ENCODE data around the gene NDUFAF2.

Gene NDUFAF2

DNA sequence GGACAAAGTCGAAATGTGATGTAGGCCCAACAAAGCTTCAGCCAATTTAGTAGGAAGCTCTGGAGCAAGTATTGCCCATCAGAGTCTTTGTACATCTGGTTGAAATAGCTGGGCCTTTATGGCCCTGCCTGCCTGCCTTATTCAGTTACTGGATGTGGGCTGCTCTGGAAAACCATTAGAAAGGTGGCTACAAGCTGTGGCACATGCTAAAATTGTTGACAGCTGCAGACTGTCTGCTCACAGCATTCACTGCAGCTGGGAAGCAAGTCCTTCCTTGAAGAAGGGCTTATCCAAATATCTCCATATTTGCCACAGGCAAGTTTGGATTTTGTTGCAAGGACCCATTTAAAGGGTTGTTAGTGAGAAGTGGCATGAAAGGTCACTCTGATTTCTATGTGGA, 192.8 kb downstream of the NDUFAF2 start:
- DNase-seq: no peak

DNA sequence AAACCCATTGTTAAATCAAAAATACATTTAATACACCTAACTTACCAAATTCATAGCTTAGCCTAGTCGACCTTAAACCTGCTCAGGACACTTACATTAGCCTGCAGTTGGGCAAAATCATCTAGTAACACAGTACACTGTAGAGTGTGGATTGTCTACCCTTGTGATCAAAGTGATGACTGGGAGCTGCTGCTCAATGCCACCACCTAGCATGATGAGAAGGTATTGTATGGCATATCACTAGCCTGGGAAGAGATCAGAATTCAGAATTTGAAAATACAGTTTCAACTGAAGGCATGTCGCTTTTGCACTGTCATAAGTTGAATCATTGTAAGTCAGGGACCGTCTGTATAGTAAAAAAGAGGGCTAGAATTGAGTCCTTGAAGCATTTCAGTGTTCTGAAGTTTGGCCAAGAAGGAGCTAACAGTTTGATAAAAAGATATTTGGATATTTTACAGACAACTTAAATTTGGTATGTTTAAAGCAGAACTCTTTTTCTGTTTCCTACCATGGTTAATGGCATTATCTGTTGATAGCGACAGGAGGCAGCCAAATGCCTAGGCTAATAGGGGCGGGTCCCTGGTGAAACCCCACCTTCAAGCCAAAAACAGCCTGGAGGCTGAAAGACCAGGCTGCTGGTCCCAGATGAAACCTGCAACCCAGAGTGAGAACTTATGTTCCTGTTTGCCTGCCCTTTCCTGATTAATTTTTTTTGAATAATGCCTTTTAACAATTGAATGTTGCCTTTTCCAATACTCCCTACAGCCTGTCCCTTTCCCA, 194.3 kb downstream of the NDUFAF2 start:
- no peak for DNase-seq

- DNase-seq: no peak
These were observed 194.9 kb downstream of the NDUFAF2 start for GRCh38 chr5:61139931-61140330.

GRCh38 chr5:61141801-61142200, 196.8 kb downstream of the NDUFAF2 start:
- no peak for DNase-seq

GRCh38 chr5:61142391-61142790, 197.4 kb downstream of the NDUFAF2 start:
- no peak for DNase-seq

DNA sequence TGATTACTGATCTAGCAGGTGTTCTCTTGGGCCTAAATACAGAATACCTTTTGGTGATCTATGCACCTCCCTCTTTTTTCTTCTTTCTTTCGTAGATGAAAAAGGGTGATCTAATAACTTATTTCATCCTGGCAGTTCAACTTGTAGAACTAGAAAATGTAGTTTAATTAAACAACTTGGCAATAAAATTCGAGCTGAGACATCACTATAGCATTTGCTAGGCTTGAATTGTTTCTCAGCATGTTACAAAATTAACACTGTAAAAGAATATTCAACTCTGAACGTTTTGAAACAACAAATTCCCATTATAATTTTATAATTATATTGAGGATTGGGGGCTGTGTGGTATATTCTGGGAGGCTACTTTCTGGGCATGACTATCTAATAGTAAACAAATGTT, 197.8 kb downstream of the NDUFAF2 start:
- no peak for DNase-seq

DNA sequence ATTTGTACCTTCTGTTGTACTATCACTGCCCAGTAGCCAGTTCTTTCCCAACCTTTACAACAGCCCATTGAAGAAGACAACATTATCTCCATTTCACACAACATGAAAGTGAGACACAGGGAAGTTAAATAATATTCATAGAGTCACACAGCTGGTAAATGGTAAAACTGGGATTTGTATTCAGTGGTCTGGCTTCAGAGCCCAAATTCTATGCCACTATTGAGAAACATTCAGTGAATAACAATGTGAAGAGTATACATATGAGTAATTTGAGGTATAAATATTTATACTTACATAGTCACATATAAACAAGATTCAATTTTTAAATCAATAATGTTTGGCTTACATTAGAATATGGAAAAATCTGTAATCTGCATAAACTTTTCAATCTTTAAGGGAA, 203.5 kb downstream of the NDUFAF2 start:
- DNase-seq: no peak

DNA sequence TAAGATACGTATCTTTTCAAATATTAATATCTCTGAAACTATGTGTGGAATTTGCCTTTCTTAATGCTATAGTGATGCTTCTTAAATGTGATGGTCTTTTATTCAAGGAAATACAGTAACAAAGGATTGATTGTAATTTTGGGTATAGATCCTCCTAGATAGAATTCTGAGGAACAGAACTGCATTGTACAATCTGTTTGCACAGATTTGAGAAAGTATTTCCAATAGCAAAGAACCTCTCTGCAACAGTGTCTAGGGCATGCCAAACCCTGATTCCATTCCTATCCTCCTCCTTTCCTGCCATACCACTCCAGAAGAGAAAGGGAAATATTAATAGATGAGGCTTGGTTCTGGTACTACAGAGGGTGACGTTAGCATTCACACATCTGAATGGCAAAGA, 206.9 kb downstream of the NDUFAF2 start:
- DNase-seq: no peak

DNA sequence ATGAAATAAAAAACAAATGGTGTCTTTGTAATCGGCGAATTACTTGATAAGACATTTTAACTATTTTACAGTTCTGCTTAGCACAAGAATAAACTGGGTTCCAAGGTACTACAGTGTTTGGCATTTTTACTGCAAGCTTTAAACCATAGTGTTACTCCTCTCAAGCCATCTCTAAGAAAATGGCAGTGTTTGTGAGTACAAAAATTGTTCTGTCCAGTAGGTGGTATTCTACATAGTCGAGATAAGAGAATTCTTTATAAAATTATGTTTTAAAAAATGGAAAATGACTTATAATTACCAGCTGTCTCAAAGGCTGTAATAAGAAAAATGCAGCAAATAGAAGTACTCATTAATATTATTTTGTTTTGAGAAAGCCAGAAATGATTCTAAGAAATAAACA, 214.1 kb downstream of the NDUFAF2 start:
- no peak for DNase-seq

- DNase-seq: no peak
These were observed 214.8 kb downstream of the NDUFAF2 start for GRCh38 chr5:61159836-61160235.

DNA sequence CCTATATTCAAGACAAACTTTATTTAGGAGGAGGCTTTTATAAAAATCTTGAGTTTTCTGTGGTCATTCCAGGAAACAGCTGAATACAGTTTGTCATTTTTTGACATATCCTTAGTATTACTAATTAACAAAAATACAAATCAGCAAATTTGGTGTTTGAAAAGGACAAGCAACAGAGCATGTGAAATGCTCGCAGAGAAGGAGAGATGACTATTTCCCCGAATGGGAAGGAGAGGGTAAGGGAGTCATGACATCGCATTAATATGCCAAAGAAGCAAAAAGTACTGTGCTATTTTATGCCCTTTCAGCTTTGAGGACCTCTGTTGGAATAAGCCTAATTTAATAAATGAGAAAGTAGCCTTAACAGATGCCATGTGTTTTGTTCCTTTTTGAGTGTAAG, 215.5 kb downstream of the NDUFAF2 start:
- no peak for DNase-seq

DNA sequence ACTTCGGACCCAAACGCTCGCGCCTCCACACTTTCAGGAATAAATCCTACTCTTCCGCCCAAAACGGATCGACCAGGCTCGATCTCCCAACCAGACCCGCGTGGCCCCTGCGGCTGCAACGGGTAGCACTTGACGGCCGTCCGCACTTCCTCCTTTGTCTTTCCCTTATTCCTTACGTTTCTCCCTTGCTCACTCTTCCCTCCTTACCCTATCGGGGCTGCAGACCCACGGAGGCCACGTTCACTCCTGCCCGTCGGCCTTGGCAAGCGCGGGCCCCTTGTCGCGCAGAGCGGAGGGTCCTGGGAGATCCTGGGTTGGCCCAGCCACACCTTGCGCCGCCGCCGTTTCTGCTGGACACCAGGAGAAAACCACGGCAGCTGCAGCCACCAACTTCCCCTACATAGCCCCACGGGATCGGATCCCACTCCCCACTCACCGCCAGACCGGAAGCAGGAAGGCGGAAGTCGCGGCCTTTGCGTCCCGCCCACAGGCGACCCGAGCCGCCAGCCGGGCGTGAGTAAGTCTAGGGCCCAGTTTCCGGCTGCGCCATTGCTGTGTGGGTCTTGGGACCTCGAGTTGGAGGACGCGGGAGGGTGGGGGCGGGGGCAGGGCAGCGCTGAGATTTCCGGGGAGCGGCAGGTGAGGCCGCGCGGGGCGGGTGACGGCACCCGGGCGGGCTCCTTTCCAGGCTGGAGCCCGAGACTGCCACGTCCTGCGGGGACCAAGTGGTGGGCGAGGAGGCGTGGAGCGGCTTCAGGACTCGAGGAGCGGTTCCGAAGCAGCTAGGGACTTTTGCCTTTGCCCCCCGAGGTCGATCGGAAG, 217.2 kb downstream of the NDUFAF2 start, which contains the start of gene SMIM15:
Gene SMIM15 (minus strand): TSS at position 459 of the 822 bp plus-strand sequence. CDS start 2,297 bp downstream, outside the sequence.
- peak; percentile 76 to 81 for DNase-seq

GRCh38 chr5:61162832-61163567, 218.0 kb downstream of the NDUFAF2 start:
- DNase-seq: no peak

GRCh38 chr5:61163905-61164304, 218.9 kb downstream of the NDUFAF2 start:
- DNase-seq: no peak

- no peak for DNase-seq
These were observed 222.4 kb downstream of the NDUFAF2 start for GRCh38 chr5:61167382-61167781.

- DNase-seq: no peak
These were observed 223.9 kb downstream of the NDUFAF2 start for GRCh38 chr5:61168951-61169350.

DNA sequence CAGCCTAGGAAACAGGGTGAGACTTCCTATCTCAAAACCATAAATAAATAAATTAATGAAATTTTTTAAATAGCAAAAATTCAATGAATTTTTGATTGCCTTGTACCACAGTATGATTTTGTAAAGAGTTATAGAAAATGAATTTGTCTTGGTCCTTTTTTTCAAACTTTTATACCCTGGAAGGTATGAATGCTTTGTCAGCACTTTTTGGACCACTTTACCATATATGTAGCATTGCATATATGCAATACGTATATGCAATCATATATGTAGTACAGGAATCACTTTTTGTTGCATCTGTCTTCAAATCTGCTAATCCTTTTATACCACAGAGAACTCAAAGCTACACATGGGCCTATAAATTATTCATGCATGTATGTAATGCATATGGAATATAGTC, 226.5 kb downstream of the NDUFAF2 start:
- no peak for DNase-seq

GRCh38 chr5:61176631-61177030, 231.6 kb downstream of the NDUFAF2 start:
- DNase-seq: no peak

DNA sequence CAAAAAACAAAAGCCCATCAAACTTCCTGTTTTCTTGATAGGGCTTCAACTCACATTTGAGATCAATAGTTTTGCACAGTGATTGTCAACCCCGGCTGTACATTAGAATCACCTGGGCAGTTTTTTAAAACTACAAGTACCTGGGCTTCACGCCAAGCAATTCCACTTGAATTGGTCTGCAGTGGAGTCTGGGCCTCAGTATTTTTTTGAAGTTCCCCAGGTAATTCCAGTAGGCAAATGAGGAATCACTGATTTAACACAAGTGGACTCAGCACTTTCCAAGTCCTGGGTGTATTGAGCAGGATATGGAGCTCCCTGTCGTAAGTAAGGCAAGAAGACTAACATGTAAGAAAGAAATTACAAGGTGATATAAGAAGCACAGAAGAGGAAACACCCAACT, 232.1 kb downstream of the NDUFAF2 start:
- no peak for DNase-seq

DNA sequence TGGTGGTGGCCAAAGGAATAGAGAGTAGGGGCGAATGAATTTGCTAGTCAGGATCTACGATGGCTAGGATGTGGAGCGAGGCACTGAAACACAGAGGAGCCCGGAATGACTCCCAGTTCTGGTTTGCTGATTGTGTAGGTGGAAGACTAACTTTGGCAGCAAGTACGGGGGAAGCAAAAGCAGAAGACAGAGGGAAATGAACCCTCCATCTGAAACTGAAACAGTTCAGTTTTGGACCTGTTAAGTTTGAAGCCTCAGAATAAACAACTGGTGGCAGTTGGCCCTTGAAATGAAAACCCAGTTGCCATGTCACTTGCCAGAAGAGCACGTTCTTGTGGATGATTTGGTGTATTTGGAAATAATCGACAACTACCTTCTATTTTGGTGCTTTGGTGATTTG, 232.7 kb downstream of the NDUFAF2 start:
- no peak for DNase-seq

GRCh38 chr5:61178702-61179101, 233.7 kb downstream of the NDUFAF2 start:
- no peak for DNase-seq

DNA sequence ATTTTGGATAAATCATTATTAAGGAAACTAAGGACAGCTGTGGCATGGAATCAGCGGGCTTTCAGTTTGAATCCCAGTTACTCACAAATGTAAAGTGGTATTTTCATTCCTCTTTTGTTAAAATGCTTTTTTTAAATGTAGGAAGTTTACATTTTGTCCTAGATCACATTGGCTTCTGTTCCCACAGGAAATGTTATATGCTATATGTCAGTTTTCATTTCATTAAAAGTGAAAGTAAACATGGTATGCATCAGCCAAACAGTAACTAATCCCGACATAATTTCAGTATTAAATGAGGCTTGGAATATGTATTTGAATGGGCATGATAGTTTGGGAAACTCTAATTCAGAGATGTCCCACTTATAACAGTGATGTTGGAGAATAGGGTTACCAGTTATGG, 235.9 kb downstream of the NDUFAF2 start:
- no peak for DNase-seq

DNA sequence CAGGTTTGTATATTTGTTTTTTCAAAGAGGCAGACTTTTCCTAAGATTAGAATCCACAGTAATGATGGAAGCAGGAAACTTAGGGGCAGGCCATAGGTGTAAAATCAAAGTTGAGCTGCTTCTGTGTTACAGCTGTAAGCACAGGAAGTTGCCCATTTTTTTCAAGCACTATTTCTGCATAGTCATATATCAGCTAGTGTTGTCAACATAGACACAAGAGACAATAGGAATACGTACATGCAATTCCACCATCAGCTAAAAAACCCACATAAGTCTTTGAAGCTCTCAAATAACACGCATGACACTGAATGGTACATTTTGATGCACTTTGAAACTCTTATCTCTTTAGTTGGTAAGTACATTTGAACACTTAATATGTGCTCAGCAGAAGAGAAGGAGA, 237.4 kb downstream of the NDUFAF2 start:
- no peak for DNase-seq

GRCh38 chr5:61183538-61183937, 238.5 kb downstream of the NDUFAF2 start:
- no peak for DNase-seq

Measured in stimulated activated CD4-positive, alpha-beta T cell treated with anti-CD3 and anti-CD28 coated beads, Interleukin-4, amount 100 ng/mL, for 4 hours (primary cell).